ENCODE results near the gene RBFOX2. TPM values are rescaled to one million over a fixed set of nuclear protein-coding genes. Genes with fewer than 3 reads are reported as not detected.

RBFOX2 gene
- polyA plus RNA-seq, 2 of the 4 experiments (the other 2 are of a cell fraction) = 30.3 to 77.7 TPM

- 65% methylated on average over 9 of the region's 12 CpGs for WGBS (ENCODE audit: missing lambda C conversion rate)
- no peak for FAIRE-seq
- CTCF ChIA-PET = interaction anchor here (0.5 to 1.1 kb wide), 3 partner anchors 36 to 145 kb away, joined by 3 to 4 read pairs (median 3); no protein-coding TSS in a partner anchor
Measured at GRCh38 chr22:35728639-35729308, 299.9 kb downstream of the RBFOX2 start.

GRCh38 chr22:35727436-35727835 is 301.2 kb downstream of the RBFOX2 start:
- ChIA-PET POLR2A (no interaction called here), CTCF (no interaction called here)
- no peak overlapping the region for H3K4me2 ChIP-seq
- WGBS (ENCODE audit: missing lambda C conversion rate) = 85% methylated on average over 9 of the region's 11 CpGs
- TF ChIP-seq, protein P1, sequence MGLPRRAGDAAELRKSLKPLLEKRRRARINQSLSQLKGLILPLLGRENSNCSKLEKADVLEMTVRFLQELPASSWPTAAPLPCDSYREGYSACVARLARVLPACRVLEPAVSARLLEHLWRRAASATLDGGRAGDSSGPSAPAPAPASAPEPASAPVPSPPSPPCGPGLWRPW (IDR thresholded peaks at IDR 0.05) = no peak
- TF ChIP-seq CEBPB (IDR thresholded peaks at IDR 0.05) = no peak
- no peak for TF ChIP-seq REST (IDR thresholded peaks at IDR 0.05)
- TF ChIP-seq GATA3 (IDR thresholded peaks at IDR 0.05; ENCODE audit: borderline replicate concordance) = no peak
- TF ChIP-seq ESRRA (IDR thresholded peaks at IDR 0.05; ENCODE audit: borderline replicate concordance, low read length) = no peak
- no peak for TF ChIP-seq FOSB (CRISPR knock-in tag; IDR thresholded peaks at IDR 0.05)
- TF ChIP-seq MAZ (IDR thresholded peaks at IDR 0.05; ENCODE audit: borderline replicate concordance, low read depth, low read length) = no peak
- no peak for TF ChIP-seq RNF2 (IDR thresholded peaks at IDR 0.05; ENCODE audit: borderline replicate concordance, low read depth)
- TF ChIP-seq HEYL (CRISPR knock-in tag; IDR thresholded peaks at IDR 0.05) = no peak
- no peak for TF ChIP-seq CHD2 (IDR thresholded peaks at IDR 0.05; ENCODE audit: low read length, partially characterized antibody)
- TF ChIP-seq EHMT2 (IDR thresholded peaks at IDR 0.05; ENCODE audit: low read depth) = no peak
- no peak for TF ChIP-seq ZNF302 (CRISPR knock-in tag; IDR thresholded peaks at IDR 0.05)
- no peaks in the 10 kb centered on the region for H3K9me3 ChIP-seq
- DNase-seq (ENCODE audit: low read depth in 1 of 2, low spot score in 1 of 2) = no peak
- no peak overlapping the region for H3K27ac ChIP-seq
- ATAC-seq = no peak
- no peaks in the 10 kb centered on the region for H3K4me1 ChIP-seq
- no peak for FAIRE-seq
- H3K4me3 ChIP-seq = no peak overlapping the region

More at GRCh38 chr22:35728639-35729308, 299.9 kb downstream of the RBFOX2 start:
- H3K9me3 ChIP-seq = no peaks in the 10 kb centered on the region
- H3K4me2 ChIP-seq = no peak overlapping the region
- no peak overlapping the region for H3K27ac ChIP-seq
- DNase-seq (ENCODE audit: low read depth in 1 of 2, low spot score in 1 of 2) (no peak), ATAC-seq (no peak)
- TF ChIP-seq, protein P2, sequence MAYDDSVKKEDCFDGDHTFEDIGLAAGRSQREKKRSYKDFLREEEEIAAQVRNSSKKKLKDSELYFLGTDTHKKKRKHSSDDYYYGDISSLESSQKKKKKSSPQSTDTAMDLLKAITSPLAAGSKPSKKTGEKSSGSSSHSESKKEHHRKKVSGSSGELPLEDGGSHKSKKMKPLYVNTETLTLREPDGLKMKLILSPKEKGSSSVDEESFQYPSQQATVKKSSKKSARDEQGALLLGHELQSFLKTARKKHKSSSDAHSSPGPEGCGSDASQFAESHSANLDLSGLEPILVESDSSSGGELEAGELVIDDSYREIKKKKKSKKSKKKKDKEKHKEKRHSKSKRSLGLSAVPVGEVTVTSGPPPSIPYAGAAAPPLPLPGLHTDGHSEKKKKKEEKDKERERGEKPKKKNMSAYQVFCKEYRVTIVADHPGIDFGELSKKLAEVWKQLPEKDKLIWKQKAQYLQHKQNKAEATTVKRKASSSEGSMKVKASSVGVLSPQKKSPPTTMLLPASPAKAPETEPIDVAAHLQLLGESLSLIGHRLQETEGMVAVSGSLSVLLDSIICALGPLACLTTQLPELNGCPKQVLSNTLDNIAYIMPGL (CRISPR knock-in tag; IDR thresholded peaks at IDR 0.05; ENCODE audit: borderline replicate concordance) = no peak
- TF ChIP-seq BHLHE40 (IDR thresholded peaks at IDR 0.05; ENCODE audit: low read depth, low read length) = no peak
- TF ChIP-seq FOSB (CRISPR knock-in tag; IDR thresholded peaks at IDR 0.05) = no peak
- TF ChIP-seq, protein P3, sequence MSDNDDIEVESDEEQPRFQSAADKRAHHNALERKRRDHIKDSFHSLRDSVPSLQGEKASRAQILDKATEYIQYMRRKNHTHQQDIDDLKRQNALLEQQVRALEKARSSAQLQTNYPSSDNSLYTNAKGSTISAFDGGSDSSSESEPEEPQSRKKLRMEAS (IDR thresholded peaks at IDR 0.05) = no peak
- no peak for TF ChIP-seq GATA3 (IDR thresholded peaks at IDR 0.05; ENCODE audit: borderline replicate concordance)
- no peak for TF ChIP-seq JUNB (IDR thresholded peaks at IDR 0.05)
- no peak for TF ChIP-seq USF2 (IDR thresholded peaks at IDR 0.05)
- no peak for TF ChIP-seq MAZ (IDR thresholded peaks at IDR 0.05; ENCODE audit: borderline replicate concordance, low read depth, low read length)
- no peak for TF ChIP-seq KDM1A (IDR thresholded peaks at IDR 0.05; ENCODE audit: low read depth)
- no peak for TF ChIP-seq NPAS2 (CRISPR knock-in tag; IDR thresholded peaks at IDR 0.05; ENCODE audit: borderline replicate concordance)
- POLR2A ChIA-PET = no interaction called here
- H3K4me1 ChIP-seq = no peaks in the 10 kb centered on the region
- H3K4me3 ChIP-seq = no peak overlapping the region
